GM19023 (cell line): ENCODE results near the gene PAK5.

Source experiments
- ATAC-seq: cut with Tn5 transposase; IDR thresholded peaks from one replicate; pipeline ENCODE4 v1.9.1; 2021; ENCODE audit warnings: mild to moderate bottlenecking, moderate library complexity; ENCODE audit not compliant: unreplicated experiment

Gene PAK5

DNA sequence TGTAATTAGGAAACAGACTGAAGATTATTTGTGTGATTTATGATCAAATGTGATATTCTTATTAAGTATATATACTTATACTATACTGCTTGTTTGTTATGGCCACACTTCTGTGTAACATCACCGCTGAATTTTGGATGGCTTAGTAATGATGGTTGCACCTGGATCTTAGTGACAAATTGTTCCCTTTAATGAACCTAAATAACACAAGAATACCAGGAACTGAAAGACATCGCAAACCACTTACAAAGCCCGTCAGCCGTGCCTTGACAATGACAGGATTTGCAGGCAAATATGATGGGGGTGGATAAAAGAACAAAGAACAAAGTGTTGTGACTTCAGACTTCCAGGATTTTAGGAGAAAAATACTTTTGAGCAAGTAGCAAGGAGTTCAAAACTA lies 257.4 kb downstream of the PAK5 start:
- no peak for ATAC-seq

DNA sequence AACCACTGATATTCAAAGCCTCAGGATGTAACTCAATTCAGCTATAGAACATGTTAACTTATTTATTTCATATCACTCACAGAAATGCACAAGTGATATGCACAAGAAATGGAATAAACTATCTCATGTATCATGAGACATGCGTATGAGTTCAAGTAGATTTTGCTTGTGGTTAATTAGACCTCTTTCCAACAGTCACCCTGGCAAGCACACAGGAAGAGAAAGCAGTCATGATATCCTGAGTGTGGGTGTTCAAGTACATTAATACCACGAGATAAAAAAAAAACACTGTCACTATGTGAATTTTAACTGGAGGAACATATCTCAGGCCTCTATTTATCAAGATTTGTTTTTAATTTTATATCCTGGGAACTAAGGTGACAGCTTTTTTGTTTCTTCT lies 260.3 kb downstream of the PAK5 start:
- no peak for ATAC-seq

DNA sequence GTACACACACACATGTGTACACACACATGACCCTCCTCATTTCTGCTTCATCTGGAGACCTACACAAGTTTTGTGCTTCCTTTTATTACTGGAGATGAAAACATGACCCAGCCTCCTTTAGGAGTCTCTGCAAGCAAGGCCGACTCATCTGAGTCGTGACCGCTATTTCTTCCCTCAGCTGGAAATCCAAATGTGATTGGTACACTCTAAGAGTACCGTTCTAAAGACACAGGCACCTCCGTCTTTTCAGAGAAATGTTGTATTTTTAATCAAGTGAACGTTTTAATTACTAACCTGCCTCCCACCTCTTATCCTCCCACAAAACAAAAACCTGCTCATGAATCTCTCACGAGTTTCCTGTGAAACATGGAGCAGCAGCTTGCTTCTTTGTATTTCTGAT lies 261.5 kb downstream of the PAK5 start:
- no peak for ATAC-seq

DNA sequence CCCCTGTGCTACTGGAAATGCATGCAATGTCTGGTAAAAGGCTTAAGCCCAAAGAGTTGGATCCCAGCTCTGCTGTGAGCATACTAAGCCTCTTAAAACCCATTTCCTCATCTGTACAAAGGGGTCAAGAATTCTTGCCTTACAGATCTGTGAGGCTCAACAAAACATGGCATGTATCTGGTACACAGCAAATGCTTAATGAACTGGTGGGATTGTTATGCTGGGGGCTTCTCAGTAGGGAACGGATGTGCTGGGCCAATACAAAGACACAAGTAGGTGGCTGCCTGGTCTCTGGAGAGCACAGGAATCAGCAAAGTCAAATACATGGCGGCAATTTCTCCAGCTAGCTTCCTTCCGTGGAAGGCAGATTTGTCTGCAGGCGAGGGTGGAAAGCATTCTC lies 262.2 kb downstream of the PAK5 start:
- no peak for ATAC-seq

DNA sequence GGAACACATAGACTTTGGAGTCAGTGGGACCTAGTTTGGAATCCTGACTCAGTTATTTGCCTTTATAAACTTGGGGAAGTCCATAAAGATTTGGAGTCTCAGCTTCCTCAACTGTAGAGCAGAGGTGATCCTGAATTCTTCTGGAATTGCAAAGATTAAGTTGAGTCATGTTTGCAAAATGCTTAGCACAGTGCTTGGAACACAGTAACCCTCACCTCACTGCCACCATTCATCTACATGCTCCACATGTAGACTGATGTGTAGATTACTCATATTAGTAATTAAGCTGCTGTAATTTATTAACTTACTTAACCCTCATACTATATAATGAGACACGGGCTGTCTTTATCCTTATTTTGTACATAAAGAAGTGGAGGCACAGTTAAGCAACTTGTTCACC lies 263.0 kb downstream of the PAK5 start:
- no peak for ATAC-seq

DNA sequence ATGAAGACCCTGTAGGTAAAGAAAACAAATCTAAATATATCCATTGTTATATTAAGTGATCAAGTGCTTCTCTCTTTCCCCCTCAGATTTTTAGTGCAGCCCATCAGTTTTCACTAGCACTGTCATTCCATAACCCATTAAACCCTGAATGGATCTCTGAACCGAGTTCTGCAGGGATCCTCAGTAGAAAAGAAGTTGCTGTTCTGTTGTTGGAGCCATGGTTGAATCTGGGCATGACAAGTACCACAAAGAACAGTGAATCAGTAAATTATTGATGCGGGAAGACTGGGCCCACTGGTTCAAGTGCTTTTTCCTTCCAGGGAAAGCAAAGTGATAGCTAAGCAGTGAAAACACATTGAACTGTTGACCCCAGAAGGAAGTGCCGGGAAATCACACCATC lies 264.1 kb downstream of the PAK5 start:
- no peak for ATAC-seq

DNA sequence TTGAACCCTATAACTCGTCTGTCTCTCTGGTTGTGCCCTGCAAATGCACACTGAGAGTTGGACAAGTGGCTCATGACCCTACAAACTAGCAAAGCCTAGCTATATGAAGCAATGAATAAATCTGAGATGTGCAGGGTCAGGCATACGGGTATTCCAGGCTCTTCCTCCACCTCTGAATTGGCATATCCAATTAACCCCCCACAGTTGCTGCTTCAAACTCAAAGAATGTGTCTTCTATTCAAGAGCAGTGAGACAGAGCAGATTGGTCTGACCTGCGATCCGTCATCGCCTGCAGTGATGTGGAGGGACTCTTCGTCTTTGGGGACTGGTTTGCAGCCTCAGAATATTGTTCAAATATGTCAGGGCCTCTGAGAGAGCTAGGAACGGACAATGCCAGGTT lies 264.7 kb downstream of the PAK5 start:
- ATAC-seq, result no peak

DNA sequence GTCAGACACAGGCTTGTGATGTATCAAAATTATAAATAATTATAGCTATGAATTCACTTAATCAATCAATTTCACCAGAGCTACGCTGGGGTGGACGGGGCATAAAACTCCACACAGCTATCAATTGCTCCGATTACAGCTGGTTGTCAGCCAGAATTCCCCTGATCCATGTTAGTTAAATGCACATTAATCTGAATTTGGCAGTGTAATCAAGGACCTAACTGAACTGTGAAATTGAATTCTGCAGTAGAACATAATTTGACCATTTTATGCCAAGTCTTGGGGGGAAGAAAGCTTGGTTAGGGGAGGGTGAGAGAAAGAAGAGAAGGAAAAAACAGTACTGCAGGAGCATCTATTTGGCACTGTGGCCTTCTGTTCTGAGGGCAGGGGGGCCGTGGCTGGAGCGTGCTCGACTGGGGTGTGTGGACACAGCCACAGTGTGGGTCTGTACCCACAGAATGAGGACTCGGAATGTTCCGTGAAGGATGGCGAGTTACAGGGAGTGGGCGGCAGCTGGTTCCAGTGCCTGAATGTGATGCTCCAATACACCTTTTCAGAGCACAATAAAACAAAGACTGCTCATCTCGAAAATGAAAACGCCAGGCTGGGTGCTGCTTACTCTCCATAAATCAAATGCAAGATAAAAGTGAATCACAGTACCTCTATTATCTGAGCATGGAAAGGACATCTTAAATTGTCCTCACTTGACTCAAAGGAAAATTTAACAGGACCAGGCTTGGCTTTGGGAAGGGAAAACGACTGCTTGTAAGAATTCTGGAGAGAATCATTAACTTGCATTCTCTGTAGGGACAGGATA lies 265.3 kb downstream of the PAK5 start:
- no peak for ATAC-seq

DNA sequence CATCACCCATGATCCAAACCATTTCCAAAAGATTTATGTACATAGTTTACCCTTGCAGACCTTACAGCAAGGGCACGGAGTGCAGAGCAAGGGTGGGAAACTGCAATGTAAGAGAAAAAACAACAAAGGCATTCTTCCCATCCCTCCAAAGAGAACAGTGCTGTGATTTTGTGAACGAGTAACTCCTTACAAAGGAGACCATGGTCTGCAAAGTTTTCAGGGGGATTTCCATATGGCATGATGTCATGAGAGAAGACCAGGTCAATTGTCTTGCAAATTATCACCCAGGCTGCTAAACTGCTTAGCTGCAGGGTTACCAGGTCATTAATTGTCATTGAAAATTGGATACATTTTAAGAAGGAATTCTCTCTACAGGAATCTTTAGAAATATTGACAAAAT lies 266.2 kb downstream of the PAK5 start:
- ATAC-seq, result no peak

DNA sequence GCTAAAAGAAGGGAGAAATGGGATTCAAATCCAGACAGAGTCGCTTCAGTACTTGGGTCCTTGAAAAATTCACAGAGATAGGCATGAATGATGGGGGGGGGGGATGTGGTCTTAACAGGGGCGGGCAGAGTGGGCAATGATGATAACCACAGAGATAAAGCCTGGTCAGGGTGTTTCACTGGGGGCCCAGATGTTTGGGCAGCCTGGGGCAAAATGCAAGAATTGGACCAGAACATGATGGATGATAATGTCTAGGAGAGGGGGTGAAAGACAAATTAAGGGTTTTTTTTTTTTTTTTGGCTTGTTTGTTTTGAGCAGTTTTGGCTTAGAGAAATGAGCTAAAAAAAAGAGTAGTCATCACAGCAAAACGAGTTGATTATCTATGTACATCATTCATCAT lies 267.1 kb downstream of the PAK5 start:
- ATAC-seq, result no peak

DNA sequence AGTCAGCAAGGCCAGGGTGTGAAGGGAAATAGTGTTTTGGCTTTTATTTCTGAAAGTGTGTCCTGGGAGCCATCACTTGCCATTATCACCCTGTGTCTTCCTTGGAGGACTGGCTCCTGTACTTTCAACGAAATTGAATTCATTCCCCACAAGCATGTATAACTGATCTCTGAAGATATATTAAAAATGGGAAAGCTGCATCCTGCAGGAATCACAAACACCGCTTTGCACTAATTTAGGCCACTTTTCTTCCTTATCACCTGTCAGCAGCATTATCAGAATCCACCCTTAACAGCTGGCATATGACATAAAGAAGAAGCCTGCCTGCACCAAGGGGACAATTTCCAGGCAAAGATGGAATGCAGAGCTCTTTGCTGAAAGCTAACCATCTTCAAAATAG lies 268.3 kb downstream of the PAK5 start:
- no peak for ATAC-seq

DNA sequence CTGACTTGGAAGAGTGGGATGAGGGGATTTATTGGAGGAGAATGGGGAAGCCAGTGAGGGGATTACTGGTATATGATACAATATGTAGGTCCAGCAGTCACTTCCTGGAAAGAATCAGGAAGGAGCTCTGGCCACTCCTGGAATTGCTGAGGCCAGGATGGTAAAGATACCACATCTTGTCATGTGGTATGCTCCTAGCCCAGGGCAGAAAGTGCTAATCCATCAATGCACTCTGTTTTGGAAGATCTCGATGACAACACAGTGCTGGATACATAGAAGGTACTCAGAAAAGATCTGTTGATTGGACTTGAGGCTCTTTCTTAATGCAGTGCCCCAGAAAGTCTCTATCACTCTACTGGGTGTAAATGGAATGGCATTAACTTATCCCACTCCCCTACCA lies 271.9 kb downstream of the PAK5 start:
- no peak for ATAC-seq

DNA sequence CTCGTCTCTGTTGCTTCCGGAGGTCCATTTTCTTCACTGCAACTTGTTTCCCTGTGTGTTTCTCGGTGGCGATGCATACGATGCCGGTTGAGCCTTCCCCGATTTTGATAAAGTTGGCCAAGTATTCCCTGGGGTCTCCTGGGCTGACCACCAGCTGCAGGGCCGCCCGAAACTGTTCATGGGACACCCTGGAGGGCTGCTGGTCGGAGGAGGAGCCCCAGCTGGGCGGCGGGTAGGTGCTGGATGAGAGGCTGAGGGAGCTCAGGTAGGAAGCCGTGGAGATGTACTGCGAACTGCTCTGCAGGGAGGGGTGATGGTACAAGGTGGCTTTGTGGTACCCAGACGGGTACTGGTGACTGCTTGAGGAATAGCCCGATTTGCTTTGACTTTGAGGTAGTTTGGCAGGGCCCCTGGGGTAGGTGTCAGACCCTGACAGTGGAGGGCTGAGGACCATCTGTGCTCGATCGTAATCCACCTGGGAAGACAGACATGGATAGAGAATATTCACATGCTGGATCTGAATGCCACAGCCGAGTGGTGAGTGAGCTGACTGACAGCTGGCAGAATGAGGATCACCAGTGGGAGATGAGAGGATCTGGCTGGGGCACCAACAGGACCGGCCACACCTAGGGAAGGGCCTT lies 272.8 kb downstream of the PAK5 start:
- ATAC-seq, result no peak

DNA sequence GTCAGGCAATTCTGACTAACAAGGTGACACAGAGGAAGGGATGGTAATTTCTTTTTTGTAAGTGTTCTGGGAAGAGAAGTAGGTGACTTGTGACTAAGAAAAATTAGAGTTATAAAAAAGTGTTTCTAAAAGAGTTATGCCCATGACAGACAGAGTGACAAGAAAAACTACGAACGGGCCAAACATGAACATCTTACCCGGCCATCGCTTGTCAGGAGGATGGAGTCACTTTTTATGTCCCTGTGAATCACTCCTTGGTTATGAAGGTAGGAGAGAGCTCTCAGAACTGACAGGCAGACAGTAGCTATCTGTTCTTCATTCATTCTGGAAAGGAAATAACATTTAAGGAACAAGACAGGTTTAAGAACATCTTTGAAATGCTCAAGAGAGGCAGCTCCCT lies 281.5 kb downstream of the PAK5 start:
- ATAC-seq, result no peak

DNA sequence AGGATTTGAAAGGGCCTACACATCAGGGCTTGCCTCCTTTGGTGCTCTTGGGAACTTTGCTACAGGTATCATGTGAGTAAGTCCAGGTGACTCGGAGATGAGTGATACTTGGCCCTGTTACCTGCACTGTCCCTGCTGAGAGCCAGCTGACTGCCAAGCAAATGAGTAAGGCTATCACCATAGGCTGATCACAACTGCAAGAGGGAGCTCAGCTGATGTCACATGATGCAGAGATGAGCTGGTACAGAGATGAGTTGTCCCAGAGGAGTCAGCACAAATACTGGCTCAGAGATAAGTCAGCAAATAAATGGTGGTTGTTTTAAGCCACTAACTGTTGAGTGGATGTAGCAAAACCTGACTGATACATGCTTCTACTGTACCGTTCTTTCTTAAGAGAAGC lies 283.1 kb downstream of the PAK5 start:
- no peak for ATAC-seq

DNA sequence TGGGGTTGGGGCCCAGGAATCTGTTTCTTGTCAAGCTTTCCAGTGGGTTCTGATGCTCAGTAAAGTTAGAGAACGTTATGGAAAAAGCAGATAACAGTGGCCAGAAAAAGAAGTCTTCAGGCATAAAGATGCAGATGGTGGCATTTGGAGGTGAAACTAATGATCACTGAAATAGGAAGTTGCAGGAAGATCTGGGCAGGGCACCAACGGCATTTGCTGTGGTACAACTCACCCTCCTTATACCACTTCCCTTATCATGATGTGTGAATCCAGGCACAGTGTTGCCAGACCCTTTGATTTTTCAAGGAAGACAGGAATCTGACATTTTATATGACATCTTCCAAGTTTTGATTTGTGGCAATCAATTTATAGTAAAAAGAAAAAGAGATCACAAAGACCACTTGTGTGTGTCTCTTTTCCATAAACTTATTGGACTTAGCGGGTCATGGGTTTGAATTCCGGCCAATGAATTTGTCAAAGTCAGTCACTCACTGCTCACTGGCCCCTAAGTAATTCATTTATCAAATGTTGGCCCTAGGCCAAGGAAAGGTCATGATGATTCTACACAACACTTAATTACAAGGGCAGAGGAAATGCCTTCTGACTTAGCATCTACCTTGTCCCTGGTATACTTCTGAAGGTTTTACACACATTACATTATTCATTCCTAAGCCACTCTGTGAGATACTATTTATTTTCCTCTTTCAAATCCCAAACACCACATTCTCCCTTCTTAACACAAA lies 286.9 kb downstream of the PAK5 start:
- ATAC-seq, result no peak

DNA sequence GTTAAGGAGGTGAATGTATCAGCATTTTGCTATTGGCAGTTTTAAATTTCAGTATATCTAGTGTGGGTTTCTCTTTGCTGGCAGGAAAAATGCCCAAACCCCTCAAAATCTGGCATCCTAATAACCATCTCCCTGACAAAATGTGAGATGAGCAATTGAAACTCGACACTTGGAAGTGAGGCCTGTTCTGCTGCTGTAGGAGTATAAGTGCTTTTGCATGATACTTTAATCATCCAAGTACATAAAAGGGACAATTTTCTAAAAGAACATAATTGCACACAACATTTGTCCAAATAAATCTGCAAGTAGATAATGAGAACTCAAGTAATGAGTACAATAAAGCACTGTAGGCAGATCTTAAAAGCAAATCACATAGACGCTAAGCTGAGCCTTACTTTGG lies 288.0 kb downstream of the PAK5 start:
- no peak for ATAC-seq

DNA sequence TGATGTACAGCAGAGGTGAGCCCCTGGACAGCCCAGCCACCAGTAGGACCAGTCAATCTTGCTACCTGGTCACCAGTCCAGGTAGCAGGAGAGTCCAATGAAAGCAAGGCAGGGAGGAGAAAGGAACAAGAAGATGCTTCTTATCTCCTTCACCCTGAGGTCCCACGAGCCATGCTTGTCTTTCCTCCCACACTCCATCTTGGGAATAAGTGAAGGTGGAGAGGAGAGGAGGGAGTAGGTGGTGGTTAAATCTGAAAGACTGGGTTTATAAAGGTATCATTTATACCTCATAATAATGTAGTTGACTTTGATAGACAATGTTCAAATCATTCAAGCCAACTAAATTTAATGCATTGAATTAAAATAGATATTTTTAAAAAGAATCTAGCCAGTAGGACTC lies 288.6 kb downstream of the PAK5 start:
- no peak for ATAC-seq

DNA sequence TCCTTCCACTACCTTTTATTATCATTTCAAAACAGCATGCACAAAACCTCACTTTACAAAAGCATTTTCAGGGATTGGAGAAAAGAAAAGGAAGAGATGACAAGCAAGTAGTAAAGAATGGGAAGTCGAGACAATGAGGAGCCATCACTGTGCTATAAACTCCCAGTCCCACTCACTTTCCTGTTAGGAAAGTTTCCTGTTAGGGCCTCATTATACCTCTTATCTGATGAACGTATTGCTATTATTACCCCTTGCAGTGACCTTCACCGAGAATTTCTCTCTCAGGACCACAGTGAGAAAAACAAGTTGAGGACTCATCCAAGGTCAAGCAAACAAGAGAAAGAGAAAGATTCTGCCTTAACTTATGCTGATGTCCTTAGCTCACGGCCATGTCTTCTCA lies 295.7 kb downstream of the PAK5 start:
- ATAC-seq, result no peak

DNA sequence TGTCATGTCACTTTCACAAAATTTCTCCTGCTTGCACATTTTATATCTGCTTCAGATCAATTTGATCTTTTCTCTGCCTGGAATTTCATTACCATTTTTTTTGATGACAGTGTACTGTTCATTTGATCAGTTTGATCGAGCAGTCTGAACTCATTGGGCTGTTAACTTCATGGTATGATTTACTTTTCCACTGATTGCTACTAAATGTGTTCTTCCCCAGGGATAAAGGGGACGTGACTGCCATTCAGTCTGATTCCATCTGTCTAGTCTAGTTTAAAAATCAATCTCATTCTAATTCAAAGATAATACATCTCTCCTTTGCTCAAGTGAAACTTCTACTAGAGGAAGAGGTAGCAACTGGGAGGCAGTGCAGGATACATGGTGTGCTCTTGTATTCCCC lies 303.4 kb downstream of the PAK5 start:
- ATAC-seq, result no peak

DNA sequence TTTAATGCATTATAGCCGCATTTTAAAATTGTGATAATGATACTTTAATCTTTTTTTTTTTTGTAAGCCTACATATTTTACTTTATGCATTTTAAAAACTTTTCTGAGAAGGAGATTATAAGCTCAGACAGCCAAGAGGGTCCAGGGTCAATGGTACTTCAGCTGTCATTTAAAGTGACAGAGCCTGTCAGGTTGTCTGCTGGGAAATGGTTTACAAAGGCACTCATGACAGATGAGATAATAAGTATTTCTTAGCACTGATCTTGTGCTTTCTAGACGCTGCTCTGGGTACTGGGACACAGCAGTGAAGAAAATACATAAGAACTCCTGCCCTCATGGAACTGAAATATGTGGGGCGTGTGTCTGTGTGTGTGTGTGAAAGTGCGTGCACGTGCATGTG lies 304.9 kb downstream of the PAK5 start:
- ATAC-seq, result no peak
